Esophagus squamous epithelium (tissue), 4 donors: Measurements from ENCODE around the gene ZSWIM6.

Experiments used
- POLR2A ChIP-seq, 4 donors: fragments of 450-650 bp; IDR thresholded peaks; one replicate each; pipeline ENCODE4 v1.6.1; 2017; ENCODE audit warnings: antibody characterized with exemption in 4 of 4, mild to moderate bottlenecking in 4 of 4, moderate library complexity in 3 of 4
- TF ChIP-seq, protein P1 (sequence below), 6 experiments: fragments of 450-650 bp in 4 of 6; fragments of 200-600 bp in 2 of 6; sonication (generic) in 2 of 6; IDR thresholded peaks; one replicate each; pipeline ENCODE4 v1.5.1; 2016 to 2019; ENCODE audit warnings: antibody characterized with exemption in 6 of 6, mild to moderate bottlenecking in 4 of 6, moderate library complexity in 4 of 6

GRCh38 chr5:61447780-61448495, 115.9 kb downstream of the ZSWIM6 start:
- no peak for TF ChIP-seq POLR2A (IDR thresholded peaks at IDR 0.05)
- TF ChIP-seq, protein P1, sequence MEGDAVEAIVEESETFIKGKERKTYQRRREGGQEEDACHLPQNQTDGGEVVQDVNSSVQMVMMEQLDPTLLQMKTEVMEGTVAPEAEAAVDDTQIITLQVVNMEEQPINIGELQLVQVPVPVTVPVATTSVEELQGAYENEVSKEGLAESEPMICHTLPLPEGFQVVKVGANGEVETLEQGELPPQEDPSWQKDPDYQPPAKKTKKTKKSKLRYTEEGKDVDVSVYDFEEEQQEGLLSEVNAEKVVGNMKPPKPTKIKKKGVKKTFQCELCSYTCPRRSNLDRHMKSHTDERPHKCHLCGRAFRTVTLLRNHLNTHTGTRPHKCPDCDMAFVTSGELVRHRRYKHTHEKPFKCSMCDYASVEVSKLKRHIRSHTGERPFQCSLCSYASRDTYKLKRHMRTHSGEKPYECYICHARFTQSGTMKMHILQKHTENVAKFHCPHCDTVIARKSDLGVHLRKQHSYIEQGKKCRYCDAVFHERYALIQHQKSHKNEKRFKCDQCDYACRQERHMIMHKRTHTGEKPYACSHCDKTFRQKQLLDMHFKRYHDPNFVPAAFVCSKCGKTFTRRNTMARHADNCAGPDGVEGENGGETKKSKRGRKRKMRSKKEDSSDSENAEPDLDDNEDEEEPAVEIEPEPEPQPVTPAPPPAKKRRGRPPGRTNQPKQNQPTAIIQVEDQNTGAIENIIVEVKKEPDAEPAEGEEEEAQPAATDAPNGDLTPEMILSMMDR (IDR thresholded peaks at IDR 0.05) = no peak
